HFF-Myc (cell line): ENCODE data around the gene INTS11.
A peak's percentile ranks its signal among the peaks of the same experiment; 100 is the strongest.

Experiments
- DNase-seq: peaks from one replicate; pipeline ENCODE4 v3.0.0-alpha.2; 2011; ENCODE audit warnings: low read depth; ENCODE audit errors: extremely low read depth
- H3K4me3 ChIP-seq: replicated peaks from 2 replicates; pipeline ENCODE4 v1.5.1; 2011; ENCODE audit warnings: low read depth, mild to moderate bottlenecking, control low read depth, low read length
- TF ChIP-seq, protein P1 (sequence below): IDR thresholded peaks from 2 replicates; pipeline ENCODE4 v1.5.1; 2012; ENCODE audit warnings: mild to moderate bottlenecking, low read depth, low read length, control low read depth; ENCODE audit errors: missing control alignments

INTS11 gene

GRCh38 chr1:1311107-1312104, 13.1 kb downstream of the INTS11 start:
- H3K4me3 ChIP-seq, result no peak overlapping the region
- TF ChIP-seq, protein P1, sequence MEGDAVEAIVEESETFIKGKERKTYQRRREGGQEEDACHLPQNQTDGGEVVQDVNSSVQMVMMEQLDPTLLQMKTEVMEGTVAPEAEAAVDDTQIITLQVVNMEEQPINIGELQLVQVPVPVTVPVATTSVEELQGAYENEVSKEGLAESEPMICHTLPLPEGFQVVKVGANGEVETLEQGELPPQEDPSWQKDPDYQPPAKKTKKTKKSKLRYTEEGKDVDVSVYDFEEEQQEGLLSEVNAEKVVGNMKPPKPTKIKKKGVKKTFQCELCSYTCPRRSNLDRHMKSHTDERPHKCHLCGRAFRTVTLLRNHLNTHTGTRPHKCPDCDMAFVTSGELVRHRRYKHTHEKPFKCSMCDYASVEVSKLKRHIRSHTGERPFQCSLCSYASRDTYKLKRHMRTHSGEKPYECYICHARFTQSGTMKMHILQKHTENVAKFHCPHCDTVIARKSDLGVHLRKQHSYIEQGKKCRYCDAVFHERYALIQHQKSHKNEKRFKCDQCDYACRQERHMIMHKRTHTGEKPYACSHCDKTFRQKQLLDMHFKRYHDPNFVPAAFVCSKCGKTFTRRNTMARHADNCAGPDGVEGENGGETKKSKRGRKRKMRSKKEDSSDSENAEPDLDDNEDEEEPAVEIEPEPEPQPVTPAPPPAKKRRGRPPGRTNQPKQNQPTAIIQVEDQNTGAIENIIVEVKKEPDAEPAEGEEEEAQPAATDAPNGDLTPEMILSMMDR, result no peak
- no peak for DNase-seq

GRCh38 chr1:1310476-1311053, 13.9 kb downstream of the INTS11 start:
- no peak overlapping the region for H3K4me3 ChIP-seq
- TF ChIP-seq, protein P1, result no peak
- DNase-seq, result no peak

DNA sequence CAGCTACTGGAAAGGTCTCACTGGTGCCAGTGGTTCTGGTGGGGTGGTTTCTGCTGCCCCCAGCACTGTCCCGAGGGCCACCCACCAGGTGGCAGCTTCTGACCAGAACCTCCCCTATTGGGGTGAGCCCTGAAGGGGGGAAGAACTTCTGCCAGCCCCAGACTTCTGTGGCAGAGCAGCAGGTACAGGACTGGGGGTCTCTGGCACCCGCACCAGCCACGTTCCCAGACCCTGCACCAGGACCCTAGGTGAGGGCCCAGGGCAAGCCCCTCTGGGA, 14.4 kb downstream of the INTS11 start:
- TF ChIP-seq, protein P1, result peak; percentile 12
- peak overlapping the region; percentile 79 for H3K4me3 ChIP-seq
- no peak for DNase-seq

- TF ChIP-seq, protein P1, result no peak
- H3K4me3 ChIP-seq, result peak overlapping the region; percentile 79
- DNase-seq, result no peak
Measured at GRCh38 chr1:1309251-1310108, 15.0 kb downstream of the INTS11 start.

GRCh38 chr1:1308756-1309250, 15.7 kb downstream of the INTS11 start:
- TF ChIP-seq, protein P1, result no peak
- no peak for DNase-seq
- peak overlapping the region; percentile 79 for H3K4me3 ChIP-seq

GRCh38 chr1:1307923-1308755, 16.3 kb downstream of the INTS11 start, which contains the start of the genes ACAP3 and PUSL1:
ACAP3 (minus strand) TSS chr1:1307930; CDS start chr1:1307815, 115 bp downstream.
PUSL1 (plus strand) TSS chr1:1308597; CDS start chr1:1308644, 47 bp downstream.
- peak; percentile 60 for DNase-seq
- TF ChIP-seq, protein P1, result no peak
- H3K4me3 ChIP-seq, result peak within 1 kb of the TSS; percentile 79
